CD4-positive, CD25-positive, alpha-beta regulatory T cell (primary cell): ENCODE results near the gene PNPLA4. TPM values are rescaled to one million over a fixed set of nuclear protein-coding genes. Genes with fewer than 3 reads are reported as not detected.
A peak's percentile ranks its signal among the peaks of the same experiment; 100 is the strongest.

Experiments used
- ATAC-seq, 2 donors: fragments of 150-1000 bp; cut with Tn5 transposase; one replicate each; pipeline ENCODE4 v1.10.0; 2021; ENCODE audit warnings: low read depth in 2 of 2, moderate number of reproducible peaks in 2 of 2, moderate library complexity in 1 of 2
- DNase-seq, 3 donors: peaks; one replicate each; pipeline versions ENCODE4 v3.0.0 to v3.0.0-alpha.2; 2012 to 2022; ENCODE audit warnings: mixed read lengths in 1 of 3
- H3K27ac ChIP-seq: one replicate; pipeline ENCODE4 v1.7.0; 2013; ENCODE audit warnings: mild to moderate bottlenecking, low read length; ENCODE audit not compliant: insufficient read depth, poor library complexity, severe bottlenecking
- H3K27me3 ChIP-seq: one replicate; pipeline ENCODE4 v1.7.0; 2013; ENCODE audit warnings: low read length; ENCODE audit not compliant: control insufficient read depth, insufficient read depth
- H3K36me3 ChIP-seq: one replicate; pipeline ENCODE4 v1.7.0; 2013; ENCODE audit warnings: mild to moderate bottlenecking, low read length, moderate library complexity; ENCODE audit not compliant: control insufficient read depth, insufficient read depth
- H3K4me1 ChIP-seq: 2 replicates; pipeline ENCODE4 v1.7.0; 2013; ENCODE audit warnings: mild to moderate bottlenecking, low read length; ENCODE audit not compliant: insufficient read depth, control insufficient read depth, poor library complexity, severe bottlenecking
- H3K4me3 ChIP-seq: one replicate; pipeline ENCODE4 v1.7.0; 2013; ENCODE audit warnings: low read depth, mild to moderate bottlenecking, low read length, moderate library complexity
- H3K9me3 ChIP-seq, 2 experiments: 1 replicate in 1 of 2; 2 replicates in 1 of 2; pipeline ENCODE4 v1.7.0; 2013; ENCODE audit warnings: low read length in 2 of 2, mild to moderate bottlenecking in 1 of 2, moderate library complexity in 1 of 2; ENCODE audit not compliant: control insufficient read depth in 2 of 2
- H3K27ac Mint-ChIP-seq, 3 donors: one replicate each; pipeline ENCODE4 v1.8.0; 2020 to 2022; ENCODE audit warnings: mild to moderate bottlenecking in 3 of 3, mixed read lengths in 3 of 3, moderate library complexity in 2 of 3
- H3K27me3 Mint-ChIP-seq: one replicate; pipeline ENCODE4 v1.8.0; 2022; ENCODE audit warnings: mild to moderate bottlenecking, mixed read lengths
- H3K36me3 Mint-ChIP-seq: one replicate; pipeline ENCODE4 v1.8.0; 2020; ENCODE audit warnings: mixed read lengths
- H3K4me1 Mint-ChIP-seq, 4 donors: one replicate each; pipeline ENCODE4 v1.8.0; 2020 to 2022; ENCODE audit warnings: mixed read lengths in 4 of 4, mild to moderate bottlenecking in 1 of 4
- H3K4me3 Mint-ChIP-seq, 4 donors: one replicate each; pipeline ENCODE4 v1.8.0; 2020 to 2022; ENCODE audit warnings: mild to moderate bottlenecking in 4 of 4, mixed read lengths in 4 of 4, moderate library complexity in 3 of 4
- H3K9me3 Mint-ChIP-seq, 7 donors: one replicate each; pipeline ENCODE4 v1.8.0; 2020 to 2022; ENCODE audit warnings: mixed read lengths in 7 of 7, mild to moderate bottlenecking in 3 of 7, moderate library complexity in 2 of 7
- polyA plus RNA-seq, 4 donors: library from polyadenylated mRNA; unstranded; fragments of 300-500 nt; fragmentation: Illumina TruSeq; gene quantifications; one replicate each; pipeline ENCODE4 v1.2.3, GENCODE V29; 2021
- total RNA-seq: library from RNA; stranded (reverse); gene quantifications from one replicate; pipeline ENCODE4 v1.2.3, GENCODE V29; 2022

PNPLA4 gene
- total and polyA plus RNA-seq, 5 donors from 2014 or later = 2.8 to 15.5 (median 11.9) TPM

DNA sequence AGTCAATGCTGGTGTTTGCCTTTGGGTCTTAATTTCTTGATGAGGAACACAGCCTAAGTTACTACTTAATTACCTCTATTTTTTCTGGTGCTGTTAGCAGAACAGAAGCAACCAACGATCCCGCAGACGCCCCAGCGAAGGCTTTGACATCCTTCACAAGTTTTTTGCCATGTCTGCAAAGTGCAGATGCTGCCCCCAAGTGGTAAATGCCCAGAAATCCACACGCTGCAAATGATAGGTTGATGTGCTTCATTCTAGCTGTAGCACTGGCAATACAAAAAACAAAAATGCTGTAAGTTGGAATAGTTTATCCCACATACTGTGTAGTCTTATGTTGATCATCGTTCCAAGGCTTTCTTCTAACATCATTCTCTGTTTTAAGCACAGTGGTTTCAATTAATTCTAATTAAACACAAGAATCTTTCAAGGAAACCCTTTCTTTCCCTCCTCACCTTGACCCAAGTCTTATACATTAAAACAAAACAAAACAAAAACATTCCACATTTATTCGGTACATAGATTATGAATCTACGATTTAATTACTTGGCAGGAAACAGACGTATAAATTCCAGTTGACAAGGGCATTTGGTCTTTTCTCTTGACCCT, 1.2 kb downstream of the PNPLA4 start:
- Mint-ChIP-seq H3K27ac (peak overlapping the region in 2 of 3 donors; percentile 12 to 36), H3K36me3 (peaks cover 16% of the 10 kb centered on the region), H3K9me3 (peaks cover 0 to 7% (median 0%) of the 10 kb centered on the region in 7 donors), H3K4me3 (peak overlapping the region; percentile 85 to 96 (median 92)), H3K27me3 (no peaks in the 10 kb centered on the region), H3K4me1 (peaks cover 0 to 23% (median 14%) of the 10 kb centered on the region in 4 donors)
- Histone ChIP-seq H3K36me3 (peaks cover 4% of the 10 kb centered on the region), H3K27me3 (peaks cover 2% of the 10 kb centered on the region), H3K4me1 (peaks cover 8% of the 10 kb centered on the region), H3K27ac (peak overlapping the region; percentile 15), H3K4me3 (no peak overlapping the region), H3K9me3 (no peaks in the 10 kb centered on the region)
- peak; percentile 18 to 85 (median 67) for DNase-seq
- ATAC-seq = peak; percentile 32 to 33

DNA sequence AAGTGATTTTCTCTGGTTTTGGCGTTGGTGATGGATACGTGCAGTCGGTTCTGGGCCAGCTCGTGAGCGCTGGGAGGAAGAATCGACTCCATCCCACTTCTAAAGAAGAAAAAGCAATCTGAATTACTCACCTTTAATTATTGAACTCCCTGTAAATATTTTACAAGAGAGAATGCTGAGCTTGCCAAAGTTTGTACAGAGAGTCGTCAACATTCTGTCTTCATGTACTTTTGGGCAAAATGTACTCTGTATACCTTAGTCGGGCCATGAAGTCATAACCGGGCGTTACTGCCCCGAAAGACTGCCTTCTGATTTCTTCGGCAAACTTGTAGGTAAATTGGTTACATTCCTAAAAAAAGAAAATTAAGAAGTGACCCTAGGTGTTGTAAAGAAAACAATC, 5.5 kb downstream of the PNPLA4 start:
- Mint-ChIP-seq H3K4me3 (no peak overlapping the region), H3K9me3 (no peaks in the 10 kb centered on the region), H3K4me1 (peaks cover 0 to 11% (median 8%) of the 10 kb centered on the region in 4 donors), H3K36me3 (peaks cover 28% of the 10 kb centered on the region), H3K27ac (no peak overlapping the region), H3K27me3 (no peaks in the 10 kb centered on the region)
- Histone ChIP-seq H3K36me3 (peaks cover 6% of the 10 kb centered on the region), H3K4me3 (no peak overlapping the region), H3K27me3 (no peaks in the 10 kb centered on the region), H3K9me3 (no peaks in the 10 kb centered on the region), H3K27ac (no peak overlapping the region), H3K4me1 (peaks cover 4% of the 10 kb centered on the region)
- ATAC-seq (no peak), DNase-seq (no peak)

DNA sequence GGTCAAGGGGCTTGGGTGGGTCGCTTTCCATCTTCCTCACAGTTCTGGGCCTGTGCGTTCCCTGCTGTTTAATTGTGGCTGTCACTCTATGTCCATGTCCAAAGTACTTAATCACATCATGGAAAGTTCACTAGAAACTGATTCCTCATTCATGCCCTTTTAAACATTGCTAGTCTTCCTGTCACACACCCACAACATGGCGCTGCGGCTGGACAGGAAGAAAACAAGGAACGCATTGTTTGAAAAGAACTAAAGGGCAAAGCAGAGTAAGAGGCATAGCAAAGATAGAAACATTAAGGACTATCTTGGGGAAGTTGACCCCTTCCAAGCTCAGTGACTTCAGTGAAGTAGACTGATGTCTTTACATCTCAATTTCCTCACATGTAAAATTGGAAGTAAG, 18.4 kb downstream of the PNPLA4 start:
- H3K4me1 Mint-ChIP-seq = no peaks in the 10 kb centered on the region
- no peaks in the 10 kb centered on the region for H3K36me3 ChIP-seq
- H3K4me3 Mint-ChIP-seq = no peak overlapping the region
- H3K27ac Mint-ChIP-seq = peak overlapping the region in 1 of 3 donors; percentile 37
- H3K36me3 Mint-ChIP-seq = peaks cover 31% of the 10 kb centered on the region
- no peak overlapping the region for H3K27ac ChIP-seq
- no peak overlapping the region for H3K4me3 ChIP-seq
- H3K4me1 ChIP-seq = no peaks in the 10 kb centered on the region
- ATAC-seq (no peak), DNase-seq (no peak)
- H3K9me3 ChIP-seq = no peaks in the 10 kb centered on the region
- no peaks in the 10 kb centered on the region for H3K27me3 Mint-ChIP-seq
- H3K27me3 ChIP-seq = no peaks in the 10 kb centered on the region
- H3K9me3 Mint-ChIP-seq = no peaks in the 10 kb centered on the region

DNA sequence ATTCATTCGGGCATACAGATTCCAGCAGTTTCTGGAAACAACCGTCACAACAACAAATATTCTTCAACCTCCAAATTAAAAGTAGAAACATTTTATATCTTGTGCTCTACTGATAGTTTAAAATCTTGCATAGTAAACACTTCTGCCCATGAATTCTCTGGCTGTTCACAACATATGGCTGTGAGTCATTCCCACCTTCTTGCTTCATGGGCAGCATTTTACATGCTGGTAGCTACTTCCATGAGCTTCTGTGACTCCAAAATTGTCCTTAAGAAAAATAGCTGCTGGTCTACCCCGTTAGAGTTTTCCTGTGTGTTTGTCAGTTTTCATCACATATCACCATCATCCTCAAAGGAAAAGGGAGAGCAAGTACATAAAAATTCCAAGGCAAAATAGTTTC, 22.7 kb downstream of the PNPLA4 start:
- Mint-ChIP-seq H3K9me3 (peaks cover 0 to 4% (median 0%) of the 10 kb centered on the region in 7 donors), H3K27me3 (no peaks in the 10 kb centered on the region), H3K27ac (no peak overlapping the region), H3K4me1 (no peaks in the 10 kb centered on the region), H3K4me3 (no peak overlapping the region), H3K36me3 (peaks cover 36% of the 10 kb centered on the region)
- Histone ChIP-seq H3K4me3 (no peak overlapping the region), H3K4me1 (no peaks in the 10 kb centered on the region), H3K27ac (no peak overlapping the region), H3K36me3 (peaks cover 9% of the 10 kb centered on the region), H3K9me3 (no peaks in the 10 kb centered on the region), H3K27me3 (no peaks in the 10 kb centered on the region)
- DNase-seq (no peak), ATAC-seq (no peak)

DNA sequence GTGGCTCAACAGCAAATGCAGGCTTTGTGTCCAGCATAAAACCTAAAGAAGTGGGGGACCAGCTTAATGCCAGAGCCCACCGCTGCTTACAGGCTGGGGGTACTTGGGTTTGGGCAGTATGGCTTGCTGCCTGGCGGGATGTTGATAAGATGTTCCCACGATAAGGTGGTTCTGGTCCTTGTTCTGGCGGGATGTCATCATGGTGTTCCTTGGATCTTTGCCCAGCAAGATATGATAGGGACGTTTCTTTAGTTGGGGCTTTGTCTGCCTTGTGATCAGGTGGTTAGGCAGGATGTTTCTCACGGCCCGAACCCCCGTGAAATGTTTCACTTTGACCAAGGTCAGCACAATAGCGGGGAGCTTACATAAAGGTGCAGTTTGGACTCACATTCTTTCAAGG, 35.3 kb downstream of the PNPLA4 start:
- ATAC-seq (no peak), DNase-seq (no peak)
- Histone ChIP-seq H3K36me3 (no peaks in the 10 kb centered on the region), H3K4me1 (no peaks in the 10 kb centered on the region), H3K4me3 (no peak overlapping the region), H3K9me3 (no peaks in the 10 kb centered on the region), H3K27ac (no peak overlapping the region), H3K27me3 (no peaks in the 10 kb centered on the region)
- Mint-ChIP-seq H3K36me3 (peaks cover 7% of the 10 kb centered on the region), H3K4me3 (no peak overlapping the region), H3K27me3 (no peaks in the 10 kb centered on the region), H3K9me3 (peaks cover 0 to 5% (median 0%) of the 10 kb centered on the region in 7 donors), H3K4me1 (no peaks in the 10 kb centered on the region), H3K27ac (no peak overlapping the region)

DNA sequence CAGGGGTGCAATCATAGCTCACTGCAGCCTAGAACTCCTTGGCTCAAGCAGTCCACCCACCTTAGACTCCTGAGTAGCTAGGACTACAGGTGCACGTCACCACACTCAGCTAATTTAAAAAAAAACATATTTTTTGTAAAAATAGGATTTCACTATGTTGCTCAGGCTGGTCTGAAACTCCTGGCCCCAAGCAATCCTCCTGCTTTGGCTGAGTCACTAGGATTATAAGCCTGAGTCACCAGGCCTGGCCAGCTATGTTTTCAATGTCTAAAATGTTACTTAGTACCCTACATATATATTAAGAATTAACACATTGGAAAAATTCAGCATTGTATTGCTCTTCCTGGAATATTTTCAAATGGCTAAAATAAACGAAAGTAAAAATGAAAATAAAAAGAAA, 37.5 kb downstream of the PNPLA4 start:
- no peaks in the 10 kb centered on the region for H3K36me3 Mint-ChIP-seq
- Histone ChIP-seq H3K9me3 (no peaks in the 10 kb centered on the region), H3K36me3 (no peaks in the 10 kb centered on the region), H3K27me3 (no peaks in the 10 kb centered on the region), H3K27ac (no peak overlapping the region), H3K4me3 (no peak overlapping the region), H3K4me1 (no peaks in the 10 kb centered on the region)
- H3K9me3 Mint-ChIP-seq = peaks cover 0 to 9% (median 2%) of the 10 kb centered on the region in 7 donors
- no peak for DNase-seq
- ATAC-seq = no peak
- H3K4me1 Mint-ChIP-seq = no peaks in the 10 kb centered on the region
- H3K27ac Mint-ChIP-seq = no peak overlapping the region
- no peaks in the 10 kb centered on the region for H3K27me3 Mint-ChIP-seq
- no peak overlapping the region for H3K4me3 Mint-ChIP-seq

DNA sequence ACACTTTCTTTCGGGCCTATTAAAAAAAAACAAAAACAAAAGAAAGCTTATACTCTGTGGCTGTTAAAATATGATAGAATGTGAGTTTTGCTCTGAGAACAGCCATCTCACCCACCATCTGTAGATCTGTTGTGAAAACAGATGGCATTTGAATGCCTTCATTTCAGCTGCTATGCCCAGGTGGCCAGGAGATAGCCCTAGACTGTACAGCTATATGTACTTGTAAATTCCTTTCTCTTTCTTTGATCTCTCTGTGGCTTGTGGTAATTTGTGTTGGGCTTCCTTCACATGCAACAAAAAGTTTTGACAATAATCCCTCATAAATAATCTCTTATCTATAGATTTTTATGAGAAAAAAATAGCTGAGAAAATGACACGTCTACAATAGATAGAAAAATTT, 38.1 kb downstream of the PNPLA4 start:
- no peaks in the 10 kb centered on the region for H3K9me3 ChIP-seq
- H3K4me3 ChIP-seq = no peak overlapping the region
- Mint-ChIP-seq H3K4me3 (no peak overlapping the region), H3K9me3 (peaks cover 0 to 9% (median 2%) of the 10 kb centered on the region in 7 donors), H3K4me1 (no peaks in the 10 kb centered on the region), H3K36me3 (no peaks in the 10 kb centered on the region), H3K27ac (no peak overlapping the region), H3K27me3 (no peaks in the 10 kb centered on the region)
- no peaks in the 10 kb centered on the region for H3K36me3 ChIP-seq
- H3K27me3 ChIP-seq = no peaks in the 10 kb centered on the region
- no peak overlapping the region for H3K27ac ChIP-seq
- DNase-seq = peak in 1 of 3 donors; percentile 5
- no peak for ATAC-seq
- no peaks in the 10 kb centered on the region for H3K4me1 ChIP-seq

DNA sequence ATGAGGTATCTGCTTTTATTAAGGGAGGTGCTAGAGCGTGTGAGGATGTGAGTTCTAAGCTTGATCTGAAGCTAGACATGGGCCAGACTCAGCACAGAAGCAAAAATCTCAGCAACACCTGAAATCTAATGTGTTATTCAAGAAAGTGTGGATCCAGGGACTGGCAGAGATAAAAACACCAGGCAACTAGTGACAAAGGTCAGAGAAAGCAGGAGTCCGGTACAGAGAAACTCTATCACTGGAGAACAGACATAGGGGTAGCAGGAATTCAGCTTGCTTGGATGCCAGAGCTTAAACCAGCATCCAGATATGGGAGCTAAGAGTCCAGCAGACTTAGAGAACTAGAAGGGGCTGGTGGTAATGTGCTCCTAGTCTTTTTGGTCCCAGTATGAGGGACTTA, 50.3 kb downstream of the PNPLA4 start:
- H3K4me3 Mint-ChIP-seq = no peak overlapping the region
- ATAC-seq (no peak), DNase-seq (no peak)
- Histone ChIP-seq H3K27ac (no peak overlapping the region), H3K9me3 (no peaks in the 10 kb centered on the region), H3K36me3 (no peaks in the 10 kb centered on the region), H3K4me1 (no peaks in the 10 kb centered on the region), H3K27me3 (no peaks in the 10 kb centered on the region), H3K4me3 (no peak overlapping the region)
- H3K9me3 Mint-ChIP-seq = peaks cover 0 to 4% (median 0%) of the 10 kb centered on the region in 7 donors
- no peak overlapping the region for H3K27ac Mint-ChIP-seq
- H3K36me3 Mint-ChIP-seq = no peaks in the 10 kb centered on the region
- no peaks in the 10 kb centered on the region for H3K27me3 Mint-ChIP-seq
- H3K4me1 Mint-ChIP-seq = no peaks in the 10 kb centered on the region
